Tibial nerve (tissue), 4 donors: ENCODE results near the gene NKD1.

ENCODE experiments used
- CTCF ChIP-seq, 5 experiments: fragments of 200-600 bp in 3 of 5; fragments of 450-650 bp in 2 of 5; sonication (generic) in 3 of 5; IDR thresholded peaks; one replicate each; pipeline ENCODE4 v1.5.1; 2016 to 2019; ENCODE audit warnings: antibody characterized with exemption in 5 of 5, mild to moderate bottlenecking in 3 of 5, moderate library complexity in 2 of 5
- EP300 ChIP-seq, 2 donors: sonication (generic); formaldehyde crosslinking; IDR thresholded peaks; one replicate each; pipeline ENCODE4 v1.6.1; 2017; ENCODE audit warnings: antibody characterized with exemption in 2 of 2, mild to moderate bottlenecking in 1 of 2
- POLR2A ChIP-seq, 2 donors: fragments of 450-650 bp; IDR thresholded peaks; one replicate each; pipeline ENCODE4 v1.6.1; 2017; ENCODE audit warnings: antibody characterized with exemption in 2 of 2, mild to moderate bottlenecking in 2 of 2, moderate library complexity in 2 of 2

- TF ChIP-seq CTCF (IDR thresholded peaks at IDR 0.05) (no peak), EP300 (IDR thresholded peaks at IDR 0.05) (no peak), POLR2A (IDR thresholded peaks at IDR 0.05) (no peak)
Observed at GRCh38 chr16:50555269-50555875, 7.2 kb downstream of the NKD1 start.
